GM18520 (cell line): ENCODE results near the gene GATA2.

Experiments
- ATAC-seq: cut with Tn5 transposase; IDR thresholded peaks from one replicate; pipeline ENCODE4 v1.9.1; 2021; ENCODE audit not compliant: unreplicated experiment

The GATA2 gene

DNA sequence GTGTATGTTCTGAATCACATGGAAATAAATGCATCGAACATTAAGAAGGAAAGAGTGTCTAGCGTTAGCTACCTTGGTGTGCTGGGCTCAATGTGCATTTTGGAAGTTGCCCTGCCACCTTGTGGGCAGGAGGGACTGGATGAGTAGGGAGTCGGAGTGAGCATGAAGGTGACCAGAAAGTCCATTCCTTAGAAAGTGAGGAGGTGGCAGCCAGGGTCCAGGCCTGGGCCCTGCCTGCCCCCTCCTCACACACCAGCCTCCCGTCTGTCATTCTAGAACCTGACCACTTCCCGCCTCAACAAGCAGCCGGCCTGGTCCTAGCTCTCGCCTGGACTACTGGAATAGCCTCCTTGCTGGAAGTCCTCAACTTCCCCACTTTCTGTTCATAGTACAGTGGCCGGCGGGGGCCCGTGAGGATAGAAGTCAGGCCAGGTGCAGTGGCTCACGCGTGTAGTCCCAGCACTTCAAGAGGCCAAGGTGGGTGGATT lies 10.2 kb upstream of the GATA2 start:
- no peak for ATAC-seq

DNA sequence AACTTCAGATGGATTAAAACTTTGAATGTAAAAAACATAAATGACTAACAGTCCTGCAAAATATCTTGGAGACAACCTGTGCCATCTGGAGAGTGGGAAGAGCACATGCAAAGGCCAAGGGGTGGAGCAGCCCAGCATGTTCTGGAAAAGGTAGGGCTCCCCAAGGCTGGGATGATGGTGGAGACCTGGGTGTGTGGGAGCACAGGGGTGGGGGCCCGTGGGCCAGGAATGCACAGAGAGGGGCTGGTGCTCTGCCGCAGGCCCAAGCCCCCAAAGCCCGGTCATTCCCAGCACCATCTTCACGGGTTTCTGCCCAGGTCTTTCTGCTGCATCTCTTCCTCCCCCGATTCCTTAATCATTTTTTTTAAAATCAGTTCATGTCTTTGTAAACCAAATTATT lies 9.7 kb upstream of the GATA2 start:
- no peak for ATAC-seq

DNA sequence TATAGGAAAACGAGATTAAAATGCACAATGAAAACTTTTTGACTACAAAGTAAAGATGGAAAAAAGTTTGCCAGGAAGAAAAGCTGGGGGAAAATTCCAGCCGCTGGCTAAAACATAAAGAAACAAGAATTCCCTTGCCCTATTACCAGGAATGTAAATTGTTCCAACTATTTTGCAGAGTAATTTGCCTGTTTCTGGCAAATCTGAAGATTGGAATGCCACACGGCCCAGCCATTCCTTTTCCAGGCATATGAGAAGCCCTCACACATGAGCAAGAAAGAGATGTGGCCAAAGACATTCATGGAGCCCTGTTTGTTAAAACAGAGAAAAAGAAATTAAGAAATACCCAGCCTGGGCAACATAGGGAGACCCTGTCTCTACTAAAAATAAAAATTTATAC lies 8.4 kb upstream of the GATA2 start:
- ATAC-seq = no peak

DNA sequence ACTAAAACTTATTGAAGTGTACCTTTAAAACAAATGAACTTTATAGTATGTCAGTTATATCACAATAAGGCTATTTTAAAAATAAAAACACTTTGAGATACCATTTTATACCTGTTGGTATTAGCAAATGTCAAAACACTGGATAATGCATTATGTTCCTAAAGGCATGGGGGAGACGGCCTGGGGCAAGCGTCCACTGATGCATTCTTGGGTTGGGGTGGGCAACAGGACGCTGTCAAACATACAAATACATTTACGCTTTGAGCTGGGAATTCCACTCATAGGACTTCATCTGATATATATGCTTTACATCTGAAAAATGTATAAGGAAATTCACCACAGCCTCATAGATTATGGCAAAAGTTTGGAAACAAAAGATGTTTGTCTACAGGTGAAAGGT lies 7.6 kb upstream of the GATA2 start:
- no peak for ATAC-seq

DNA sequence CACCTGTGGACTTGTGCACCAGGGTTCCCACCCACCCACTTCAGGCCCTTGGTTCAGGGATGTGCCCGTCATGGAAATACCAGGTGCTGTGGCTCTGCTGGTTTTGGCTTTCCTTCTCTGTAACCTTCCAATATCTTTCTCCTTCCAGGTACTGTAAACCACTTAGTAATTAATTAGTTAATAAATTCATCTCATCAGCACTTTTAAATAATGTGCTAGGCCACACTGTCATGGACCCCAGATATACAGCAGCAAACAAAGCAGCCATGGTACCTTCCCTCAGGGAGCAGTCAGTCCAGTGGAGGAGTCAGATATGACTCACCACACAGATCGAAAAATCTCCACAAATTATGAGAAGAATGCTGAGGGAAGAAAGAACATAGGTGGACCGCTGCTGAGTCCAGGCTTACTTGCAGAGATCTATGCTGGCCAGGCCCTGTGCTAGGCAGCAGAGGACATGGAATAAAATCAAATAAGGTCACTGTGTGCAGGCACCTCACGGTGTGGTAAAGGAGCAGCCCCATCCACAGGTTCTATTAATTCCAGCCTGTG lies 6.8 kb upstream of the GATA2 start:
- ATAC-seq = no peak

DNA sequence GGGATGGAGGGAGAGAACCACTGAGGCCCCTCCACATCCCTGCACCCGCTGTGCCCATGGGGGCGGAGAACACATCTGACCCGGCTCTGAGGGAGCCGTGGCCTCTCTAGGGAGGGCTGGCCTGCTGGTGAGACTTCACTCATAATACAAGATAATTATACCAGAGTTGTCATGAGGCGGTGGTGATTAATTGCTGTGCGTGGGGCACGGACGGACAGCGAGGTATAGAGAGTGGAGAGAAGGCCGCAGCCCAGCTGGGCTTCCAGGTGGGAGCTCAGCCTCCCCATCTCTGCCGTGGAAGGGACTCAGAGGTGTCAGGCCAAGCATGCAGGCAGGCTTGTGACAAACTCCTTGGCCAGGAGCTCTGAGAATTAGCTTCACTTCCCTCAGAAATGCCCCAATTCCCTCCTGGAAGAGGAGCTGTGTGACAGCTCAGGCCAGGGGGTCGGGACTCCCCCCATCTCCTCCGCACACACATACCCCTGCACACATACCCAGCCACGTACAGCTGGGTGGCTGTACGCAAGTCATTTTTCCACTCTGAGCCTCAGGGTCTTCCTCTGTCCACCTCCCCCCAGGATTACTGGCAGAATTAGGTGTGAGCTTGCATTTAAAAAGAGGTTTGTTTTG lies 6.0 kb upstream of the GATA2 start:
- ATAC-seq = no peak

DNA sequence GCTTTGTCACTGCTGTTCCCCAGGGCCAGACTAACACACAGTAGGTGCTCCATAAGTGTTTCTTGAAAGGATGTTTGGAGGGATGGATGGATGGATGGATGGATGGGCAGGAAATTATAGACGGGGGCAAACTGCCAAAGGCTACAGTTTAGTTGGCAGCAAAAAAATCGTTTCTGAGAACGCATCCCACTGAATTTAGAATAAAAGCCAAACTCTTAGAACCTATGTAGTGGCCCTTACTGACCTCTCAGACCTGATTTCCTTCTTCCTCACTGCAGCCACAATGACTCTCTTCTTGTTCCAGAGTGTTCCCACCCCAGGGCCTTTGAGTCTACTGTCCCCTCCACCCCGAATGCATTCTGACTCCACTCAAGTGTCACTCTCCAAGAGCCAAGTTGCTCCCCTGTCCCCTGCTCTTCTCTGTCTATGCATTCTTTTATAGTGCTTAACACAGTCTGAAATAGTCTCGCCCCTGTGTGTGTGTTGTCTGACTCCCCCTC lies 5.2 kb upstream of the GATA2 start:
- no peak for ATAC-seq

DNA sequence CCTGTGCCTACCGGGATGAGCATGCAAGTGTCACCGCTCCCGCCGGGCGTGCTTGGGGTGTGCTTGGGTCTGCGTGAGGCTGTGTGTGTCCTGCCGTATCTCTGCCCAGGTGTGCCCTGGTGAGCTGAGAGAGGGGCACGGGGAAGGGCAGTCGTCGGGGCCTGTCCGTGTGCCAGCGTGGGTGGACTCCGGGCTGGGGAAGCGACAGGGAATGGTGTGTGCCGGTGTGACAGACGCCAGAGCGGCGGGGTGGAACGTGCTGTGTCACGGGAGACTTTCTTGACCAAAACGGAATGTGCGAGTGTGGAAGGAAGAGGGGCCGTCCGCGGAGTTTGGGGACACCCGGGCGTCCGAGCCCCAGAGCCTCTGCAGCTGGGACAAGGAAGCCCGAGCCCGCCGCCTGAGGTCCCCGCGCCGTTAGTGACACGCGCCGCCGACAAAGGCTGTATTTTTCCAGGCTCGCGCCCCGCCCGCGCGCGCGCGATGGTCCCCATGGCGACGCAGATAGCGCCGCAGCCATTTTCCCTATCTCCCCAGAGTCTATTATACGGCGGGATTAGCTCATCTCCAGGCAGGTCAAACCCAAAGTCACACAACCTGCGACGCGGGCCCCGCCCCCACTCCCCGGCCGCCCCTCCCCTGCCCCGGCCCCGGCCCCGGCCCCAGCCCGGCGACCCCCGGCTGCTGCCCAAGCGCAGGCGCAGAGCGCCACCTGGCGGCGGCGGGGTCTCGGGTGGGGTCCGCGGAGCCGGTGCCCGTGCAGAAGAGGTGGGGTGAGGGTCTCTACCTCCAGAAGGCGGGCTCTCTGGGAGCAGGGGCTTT lies 4.5 kb upstream of the GATA2 start:
- ATAC-seq = no peak

DNA sequence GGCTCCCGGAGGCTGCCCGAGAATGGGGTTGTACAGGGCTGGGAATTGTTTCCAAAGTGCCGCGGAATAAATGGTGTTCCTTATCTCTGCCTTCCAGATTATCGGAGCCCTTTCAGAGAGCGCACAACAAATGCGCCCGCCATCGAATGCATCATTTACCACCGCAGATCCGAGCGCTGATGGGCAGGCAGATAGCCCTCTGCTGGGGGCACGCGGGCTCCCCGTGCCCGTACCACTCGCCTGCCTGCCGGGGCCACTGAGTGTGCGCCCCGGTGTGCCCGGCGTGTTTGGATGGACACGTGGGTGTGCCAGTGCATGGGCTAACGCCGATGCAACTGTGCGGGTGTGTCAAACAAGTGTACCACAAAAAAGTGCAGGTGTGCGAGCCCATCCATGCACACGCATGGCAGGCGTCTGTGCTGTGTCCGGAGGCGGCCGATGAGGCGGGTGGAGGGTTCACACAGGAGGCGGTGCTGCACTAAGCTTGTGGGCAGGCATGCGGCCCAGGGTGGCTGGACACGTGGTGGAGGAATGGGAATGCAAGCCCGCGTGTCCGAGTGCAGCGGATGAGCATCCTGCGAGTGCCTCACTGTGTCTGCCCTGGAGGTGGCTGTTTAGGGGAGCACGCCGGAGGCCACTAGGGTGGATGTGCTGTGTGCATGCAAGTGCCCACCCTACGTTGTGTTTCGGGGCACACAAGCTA lies 3.8 kb upstream of the GATA2 start:
- no peak for ATAC-seq

DNA sequence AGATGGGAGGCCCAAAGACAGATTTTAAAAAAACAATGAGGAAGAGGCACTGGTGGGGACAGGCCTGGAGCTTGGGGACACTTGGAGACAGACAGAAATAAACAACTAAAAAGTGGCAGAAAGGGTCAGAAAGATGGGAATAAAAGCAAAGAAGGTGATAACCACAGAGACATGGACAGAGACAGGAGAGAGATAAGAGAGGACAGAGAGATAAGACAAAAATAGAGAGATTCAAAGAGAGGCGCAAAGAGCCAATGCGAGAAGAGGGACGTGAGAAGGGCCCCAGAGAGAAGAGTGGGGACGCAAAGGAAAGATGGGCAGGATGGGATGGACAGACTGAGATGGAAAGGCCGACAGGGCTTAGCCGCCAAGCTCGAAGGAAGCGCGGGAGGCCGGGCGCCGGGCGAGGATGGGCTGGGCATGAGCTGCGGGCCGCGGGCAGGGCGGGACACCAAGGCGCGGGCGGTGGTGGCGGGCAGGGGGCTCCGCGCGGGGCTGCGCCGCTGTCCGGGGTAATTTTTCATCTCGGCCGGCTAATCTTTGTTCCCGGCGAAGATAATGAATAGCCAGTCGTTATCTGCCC lies 3.1 kb upstream of the GATA2 start:
- no peak for ATAC-seq

DNA sequence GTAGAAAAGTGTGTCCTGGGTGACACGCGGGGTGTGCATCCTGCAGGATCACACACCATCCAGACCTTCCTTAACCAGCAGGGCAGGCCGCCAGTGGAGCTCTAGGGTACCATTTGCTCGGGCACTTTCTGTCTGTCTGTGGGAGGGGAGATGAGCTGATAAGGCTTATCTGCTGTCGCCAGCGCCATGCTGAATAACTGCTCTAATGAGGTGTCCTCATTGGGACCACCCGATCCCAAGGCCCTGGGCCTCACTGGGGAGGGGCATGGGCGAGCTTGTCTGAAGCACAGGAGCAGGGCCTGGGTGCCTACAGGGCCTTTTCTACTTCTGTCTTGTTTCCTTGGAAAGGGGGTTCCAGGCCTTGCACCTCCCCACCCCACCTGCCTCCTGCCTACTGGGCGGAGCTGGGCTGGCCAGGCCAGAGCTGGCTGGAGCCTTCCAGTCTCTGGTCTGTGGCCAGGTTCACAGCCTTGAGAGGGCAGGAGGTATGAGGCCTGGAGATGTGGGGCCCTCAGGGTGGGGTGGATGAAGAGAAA lies 2.5 kb upstream of the GATA2 start:
- no peak for ATAC-seq

DNA sequence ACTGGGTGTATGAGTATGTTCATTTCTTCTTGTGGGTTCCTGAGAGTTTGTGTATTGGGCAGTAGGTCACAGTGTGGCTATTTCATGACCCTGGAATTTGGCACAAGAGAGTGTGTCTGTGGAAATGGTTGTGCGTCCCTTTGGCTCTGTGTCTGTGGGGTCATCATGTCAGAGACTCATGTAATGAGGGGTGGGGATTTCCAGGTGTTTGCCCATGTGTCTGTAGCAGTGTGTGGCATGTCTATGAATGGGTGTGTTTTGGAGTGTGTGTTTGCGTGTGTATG lies 1.3 kb upstream of the GATA2 start:
- no peak for ATAC-seq

DNA sequence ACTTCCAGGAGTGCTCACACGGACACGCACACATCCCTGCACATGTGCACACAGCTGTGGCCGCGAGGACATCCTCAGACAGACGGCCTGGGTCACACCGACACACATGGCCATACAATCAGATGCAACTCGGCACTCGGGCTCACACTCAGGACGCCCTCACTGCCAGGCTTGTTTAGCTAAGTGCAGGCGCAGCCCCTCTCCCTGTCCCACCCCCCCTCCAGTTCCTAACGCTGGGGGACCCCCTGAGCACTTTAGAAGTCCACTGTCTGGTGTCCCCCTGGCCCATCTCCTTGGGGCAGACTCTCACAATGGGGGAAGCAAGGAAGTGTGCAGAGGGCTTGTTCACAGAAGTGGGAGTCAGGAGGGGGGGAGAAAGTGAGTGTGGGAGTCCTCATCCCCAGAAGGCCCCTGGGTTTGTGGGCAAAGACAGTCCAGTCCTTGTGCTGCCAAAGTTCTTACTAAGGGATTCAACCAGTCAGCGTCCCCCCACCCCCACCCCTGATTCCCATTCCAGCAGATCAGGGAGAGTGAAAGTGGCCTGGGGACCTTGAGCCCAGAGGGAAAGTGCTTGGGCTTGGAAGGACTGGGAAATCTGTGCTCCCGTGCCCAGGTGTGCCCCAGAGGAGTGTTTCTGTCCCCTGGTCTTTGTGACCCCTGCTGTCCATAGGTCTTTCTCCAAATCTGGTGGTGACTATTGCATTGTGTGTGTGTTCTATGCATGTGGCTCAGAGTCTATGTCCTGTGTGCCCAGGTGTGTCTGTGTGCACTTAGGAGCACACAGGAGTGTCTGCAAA lies 767 bp upstream of the GATA2 start:
- ATAC-seq = no peak

DNA sequence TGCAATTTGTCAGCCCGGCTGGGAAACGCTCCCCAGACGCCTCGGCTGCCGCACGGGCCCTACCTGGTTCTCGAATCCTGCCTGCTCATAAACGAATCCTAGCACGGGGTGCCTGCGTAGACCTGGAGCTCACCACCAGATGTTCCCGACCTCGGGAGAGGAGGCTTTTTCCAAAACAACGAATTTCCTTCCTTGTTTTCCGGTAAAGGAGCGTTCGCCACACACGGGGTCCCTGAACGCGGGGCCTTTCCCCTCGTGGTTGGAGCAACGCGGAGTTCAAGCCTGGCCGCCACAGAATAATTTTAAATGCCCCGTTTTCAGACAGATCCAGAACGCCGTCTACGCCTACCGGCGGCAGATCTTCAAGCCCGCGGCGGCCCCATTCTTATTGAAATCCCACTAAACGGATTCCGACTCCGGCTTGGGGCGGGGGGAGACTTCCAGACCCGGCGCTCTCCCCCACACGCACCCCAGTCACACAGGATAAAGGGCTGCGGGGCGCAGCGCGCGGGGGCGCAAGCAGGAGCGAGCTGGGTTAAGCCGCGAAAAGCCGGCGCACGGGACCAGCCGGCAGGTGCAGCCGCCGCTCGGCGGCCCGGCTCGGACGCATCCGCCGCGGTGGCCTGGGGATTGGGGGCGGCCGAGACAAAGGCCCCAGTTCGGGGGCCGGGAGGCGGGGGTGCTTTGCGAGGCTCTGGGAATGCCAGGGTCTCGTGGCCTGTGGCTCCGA lies 895 bp downstream of the GATA2 start:
- no peak for ATAC-seq

DNA sequence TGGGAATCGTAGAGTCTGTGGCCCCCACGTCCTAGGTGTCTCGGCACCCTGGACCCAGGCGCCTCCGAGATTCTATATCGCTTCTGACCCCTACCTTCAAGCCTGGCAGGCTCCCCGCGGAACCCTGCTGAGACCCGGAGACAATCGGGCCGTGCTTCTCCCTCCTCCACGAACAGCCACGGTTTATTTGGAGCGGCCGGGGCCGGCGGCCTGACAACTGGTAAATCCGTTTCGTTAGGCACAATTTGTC lies 1.4 kb downstream of the GATA2 start:
- ATAC-seq = no peak

DNA sequence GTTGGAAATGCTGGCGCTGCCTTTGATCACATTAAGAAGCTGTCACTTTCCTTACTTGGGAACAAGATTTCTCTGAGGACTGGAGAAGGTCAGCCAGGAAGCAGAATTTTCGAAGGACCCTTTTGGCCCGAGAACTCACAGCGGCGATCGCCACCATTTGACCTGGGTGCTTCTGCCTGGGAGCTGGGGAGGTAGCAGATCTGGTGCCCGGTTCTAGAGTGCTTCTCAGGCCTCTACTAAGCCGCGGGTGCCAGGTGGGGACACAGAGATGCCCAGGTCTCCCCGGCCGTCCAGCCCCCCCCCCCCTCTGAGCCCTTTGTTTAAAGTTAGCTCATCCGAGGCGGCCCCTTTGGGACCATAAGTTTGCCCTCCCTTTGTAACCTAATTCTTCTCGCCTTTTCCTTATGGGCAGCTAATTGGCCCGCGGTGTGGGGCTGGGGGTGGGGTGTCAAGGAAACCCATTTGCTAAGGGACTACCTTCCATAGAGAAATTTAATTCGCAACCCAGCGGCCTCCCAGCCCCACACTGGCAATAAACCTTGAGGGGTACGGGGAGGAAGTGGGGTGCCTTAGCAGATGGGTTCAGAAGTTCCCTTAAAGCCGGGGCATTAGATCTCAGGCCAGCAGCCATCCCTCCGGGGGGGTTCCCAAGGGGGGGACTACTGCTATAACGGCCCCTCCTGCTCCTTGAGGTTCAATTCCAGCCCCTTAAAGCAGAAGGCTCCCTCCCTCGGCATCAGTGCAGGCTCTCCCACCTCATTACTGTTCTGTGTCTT lies 1.9 kb downstream of the GATA2 start:
- no peak for ATAC-seq

DNA sequence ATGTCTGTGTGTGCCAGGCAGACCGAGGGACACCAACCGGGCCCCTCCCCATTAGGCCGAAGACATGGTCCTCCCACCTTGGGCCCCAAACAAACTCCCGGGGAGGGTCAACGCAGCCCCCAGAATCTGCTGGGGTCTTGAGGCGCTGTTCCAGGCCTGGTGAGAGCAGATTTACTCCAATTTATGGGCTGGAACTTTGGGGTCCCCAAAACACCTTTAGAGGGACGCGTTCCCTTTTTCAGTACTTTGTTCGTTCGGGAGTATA lies 2.4 kb downstream of the GATA2 start:
- no peak for ATAC-seq

DNA sequence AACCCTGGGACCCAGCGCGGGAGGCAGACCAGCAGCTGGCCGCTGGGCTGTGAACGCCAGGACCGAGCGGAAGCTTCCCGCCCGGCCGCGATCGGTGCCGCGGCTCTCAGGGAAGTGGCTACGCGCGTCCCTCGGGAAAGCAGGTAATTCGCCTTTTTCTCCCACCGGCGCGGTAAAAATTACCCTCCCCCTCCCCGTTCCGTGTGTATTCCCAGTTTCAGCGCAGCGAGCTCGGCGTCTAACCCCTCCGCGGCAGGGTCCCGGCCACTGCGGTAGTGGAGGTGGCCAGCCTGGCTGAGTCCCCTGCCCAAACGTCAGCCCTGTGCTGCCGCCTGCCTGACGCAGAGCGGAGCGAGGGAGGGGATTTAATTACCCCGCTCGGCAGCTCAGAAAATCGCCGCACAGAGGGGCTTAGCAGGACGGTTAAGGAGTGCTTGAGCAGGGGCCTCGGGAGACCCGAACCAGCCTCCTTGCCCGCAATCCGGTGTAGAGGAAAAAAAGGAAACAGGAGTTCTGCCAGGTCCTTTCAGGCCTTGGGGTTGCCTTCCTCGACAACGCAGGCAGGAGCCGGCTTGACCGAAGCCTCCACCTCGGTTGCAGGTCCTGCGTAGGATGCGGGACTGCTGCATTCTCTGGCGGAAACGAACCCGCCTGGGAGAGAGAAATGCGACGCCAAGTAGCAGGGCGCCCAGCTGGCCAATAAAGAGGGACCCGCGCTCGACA lies 2.9 kb downstream of the GATA2 start:
- no peak for ATAC-seq

DNA sequence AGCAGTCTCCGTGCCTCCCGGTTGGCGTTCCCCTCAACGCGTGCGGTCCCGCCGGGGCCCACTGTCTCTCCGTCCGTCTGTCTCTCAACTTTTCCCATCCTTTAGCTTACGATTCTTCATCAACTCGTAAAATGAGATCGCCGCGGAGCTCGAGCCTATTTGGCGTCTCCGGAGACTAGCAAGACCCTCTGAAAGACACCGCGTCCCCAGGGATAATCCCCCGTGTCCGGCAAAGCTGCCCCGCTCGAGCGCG lies 3.4 kb downstream of the GATA2 start:
- no peak for ATAC-seq
